SK-N-SH treated with all-trans-retinoic acid at 6 μM for 48 hours (cell line): Measurements from ENCODE around the gene RHBDL1.

Experiments used
- RARB ChIP-seq: fragments of 250-450 bp; sonication (Bioruptor Pico); IDR thresholded peaks from 2 replicates; pipeline ENCODE4 v1.8.0; 2021; ENCODE audit warnings: mild to moderate bottlenecking, moderate library complexity
- ZNF70 ChIP-seq: fragments of 450-650 bp; formaldehyde crosslinking; IDR thresholded peaks from 2 replicates; pipeline ENCODE4 v1.5.0; 2020; ENCODE audit warnings: mild to moderate bottlenecking, moderate library complexity

DNA sequence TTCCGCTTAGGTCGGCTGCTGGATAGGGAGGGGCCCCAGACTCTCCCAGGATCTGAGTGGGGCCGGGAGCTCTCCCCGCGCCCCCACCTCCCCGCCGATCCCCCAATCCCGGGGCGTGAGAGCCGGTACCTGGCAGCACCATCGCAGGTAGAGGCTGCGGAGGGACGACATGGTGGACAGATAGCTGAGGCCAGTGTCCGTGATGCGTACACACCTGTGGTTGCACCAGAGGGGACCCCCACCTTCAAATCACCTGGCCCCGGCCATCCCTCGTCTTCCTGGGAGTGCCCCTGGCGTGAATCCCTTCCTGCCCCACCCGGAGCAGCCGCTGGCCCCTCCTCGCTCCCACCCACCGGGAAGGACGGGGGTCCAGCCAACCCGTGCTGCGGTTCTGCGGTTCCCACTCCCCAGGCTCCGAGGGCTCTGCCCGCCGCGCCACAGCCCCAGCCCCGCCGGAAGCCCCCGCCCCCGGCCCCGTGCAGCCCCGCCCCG is 19.4 kb downstream of the RHBDL1 start:
- TF ChIP-seq RARB (CRISPR knock-in tag) (no peak), ZNF70 (CRISPR knock-in tag) (no peak)
